ENCODE results near the gene TGM5.
"Not testable (repeated sequence)": the region's sequence is repeated elsewhere in the genome, so short reads cannot be mapped to it uniquely, and the experiment has no call there.

The TGM5 gene

DNA sequence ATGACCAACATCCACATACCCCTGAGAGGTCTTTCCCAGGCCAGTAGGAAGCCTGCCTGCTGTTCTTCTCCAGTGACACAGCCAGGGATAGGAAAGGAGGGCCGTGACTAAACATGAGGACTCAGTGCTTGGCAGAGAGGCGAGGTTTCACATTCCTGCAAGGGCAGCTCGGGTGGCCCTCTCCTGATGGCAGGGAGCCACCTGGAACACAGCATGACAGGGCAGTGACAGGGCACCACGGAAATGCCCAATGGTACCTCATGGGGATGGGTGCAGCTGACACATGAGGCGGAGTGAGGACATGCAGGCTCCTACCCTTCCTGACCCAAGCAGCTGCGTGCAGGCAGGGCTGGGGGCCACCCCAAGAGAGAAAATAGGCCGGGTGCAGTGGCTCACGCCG, 7.4 kb upstream of the TGM5 start:
- no peak for DNase-seq

DNA sequence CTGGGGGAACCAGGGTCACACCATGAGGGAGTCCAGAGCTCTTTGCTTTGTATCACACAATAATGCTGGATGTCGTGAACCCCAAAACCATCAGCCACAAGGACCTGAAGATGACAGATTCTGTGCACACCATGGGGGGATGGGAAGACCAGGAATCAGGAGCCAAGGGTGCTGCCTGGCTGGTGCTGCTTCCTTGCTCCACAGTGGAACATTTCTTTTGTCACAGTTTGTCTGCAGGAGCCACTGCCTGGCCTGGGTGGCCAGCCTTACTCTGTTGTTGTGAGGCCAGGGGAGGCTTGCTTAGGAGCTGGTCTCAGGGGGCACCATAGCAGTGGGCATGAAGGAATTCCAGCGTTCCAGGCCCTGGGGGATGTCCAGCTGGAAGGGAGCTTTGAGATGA, 6.5 kb upstream of the TGM5 start:
- DNase-seq, result no peak

DNA sequence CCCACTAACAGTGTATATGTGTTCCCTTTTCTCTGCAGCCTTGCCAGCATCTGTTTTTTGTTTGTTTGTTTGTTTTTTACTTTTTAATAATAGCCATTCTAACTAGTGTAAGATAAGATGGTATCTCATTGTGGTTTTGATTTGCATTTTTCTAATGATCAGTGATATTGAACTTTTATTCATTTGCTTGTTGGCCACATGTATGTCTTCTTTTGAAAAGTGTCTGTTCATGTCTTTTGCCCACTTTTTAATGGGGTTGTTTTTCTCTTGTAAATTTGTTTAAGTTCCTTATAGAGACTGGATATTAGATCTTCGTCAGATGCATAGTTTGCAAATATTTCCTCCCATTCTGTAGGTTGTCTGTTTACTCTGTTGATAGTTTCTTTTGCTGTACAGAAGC, 5.2 kb upstream of the TGM5 start:
- DNase-seq, result not testable (repeated sequence)

DNA sequence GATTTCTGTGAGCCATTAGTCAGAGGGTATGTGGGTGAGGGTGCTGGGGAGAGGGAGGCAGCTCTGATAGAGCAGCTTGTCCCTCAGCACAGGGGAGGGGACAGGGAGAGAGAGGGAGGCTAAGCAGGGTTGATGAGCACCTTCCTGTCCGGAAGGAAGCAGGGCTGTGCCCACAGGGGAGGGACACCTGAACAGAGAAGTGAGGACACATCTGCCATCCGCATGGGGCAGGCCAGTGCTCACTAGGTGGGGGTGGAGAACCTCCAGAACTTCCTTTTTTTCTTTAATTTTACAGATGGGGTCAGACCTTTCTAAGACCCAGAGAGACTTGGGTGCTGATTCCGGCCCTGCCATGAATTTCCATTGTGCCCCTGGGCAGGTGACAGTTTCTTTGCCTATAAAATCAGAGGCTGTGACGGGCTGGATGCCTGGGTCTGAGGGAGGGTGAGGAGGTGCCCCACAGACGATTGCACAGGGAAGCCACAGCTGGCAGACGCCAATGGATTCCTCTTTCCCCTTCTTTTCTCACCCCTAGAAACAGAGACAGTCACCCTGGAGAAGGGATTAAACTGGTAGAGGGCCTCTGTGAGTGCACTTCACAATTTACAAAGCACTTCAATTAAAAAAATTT, 4.1 kb upstream of the TGM5 start:
- DNase-seq, result no peak

DNA sequence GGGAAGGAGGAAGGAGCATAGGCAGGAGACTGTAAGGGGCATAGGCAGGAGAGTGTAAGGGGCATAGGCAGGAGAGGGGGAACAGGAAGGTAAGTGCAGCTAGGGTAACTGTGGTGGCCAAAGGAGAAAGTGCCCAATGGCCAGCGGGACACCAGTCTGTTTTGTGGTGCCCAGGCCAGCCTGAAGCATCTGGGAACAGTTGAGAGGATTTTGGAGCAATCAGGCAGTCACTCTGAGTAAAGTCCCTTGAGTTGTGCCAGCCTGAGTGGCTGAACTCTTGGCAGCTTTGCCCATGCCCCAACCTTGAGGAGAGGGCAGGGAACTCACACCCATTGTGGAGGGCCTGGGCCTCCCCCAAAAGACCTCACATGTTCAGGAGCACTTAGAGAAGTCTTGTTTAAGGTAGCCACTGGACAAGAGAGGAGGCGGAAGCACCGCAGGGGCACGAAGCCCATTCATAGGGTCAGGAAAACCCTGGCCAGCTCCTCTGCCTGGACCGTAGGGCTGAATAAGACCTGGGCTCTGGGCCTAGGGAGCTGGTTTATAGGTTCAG, 3.5 kb upstream of the TGM5 start:
- DNase-seq, result no peak

DNA sequence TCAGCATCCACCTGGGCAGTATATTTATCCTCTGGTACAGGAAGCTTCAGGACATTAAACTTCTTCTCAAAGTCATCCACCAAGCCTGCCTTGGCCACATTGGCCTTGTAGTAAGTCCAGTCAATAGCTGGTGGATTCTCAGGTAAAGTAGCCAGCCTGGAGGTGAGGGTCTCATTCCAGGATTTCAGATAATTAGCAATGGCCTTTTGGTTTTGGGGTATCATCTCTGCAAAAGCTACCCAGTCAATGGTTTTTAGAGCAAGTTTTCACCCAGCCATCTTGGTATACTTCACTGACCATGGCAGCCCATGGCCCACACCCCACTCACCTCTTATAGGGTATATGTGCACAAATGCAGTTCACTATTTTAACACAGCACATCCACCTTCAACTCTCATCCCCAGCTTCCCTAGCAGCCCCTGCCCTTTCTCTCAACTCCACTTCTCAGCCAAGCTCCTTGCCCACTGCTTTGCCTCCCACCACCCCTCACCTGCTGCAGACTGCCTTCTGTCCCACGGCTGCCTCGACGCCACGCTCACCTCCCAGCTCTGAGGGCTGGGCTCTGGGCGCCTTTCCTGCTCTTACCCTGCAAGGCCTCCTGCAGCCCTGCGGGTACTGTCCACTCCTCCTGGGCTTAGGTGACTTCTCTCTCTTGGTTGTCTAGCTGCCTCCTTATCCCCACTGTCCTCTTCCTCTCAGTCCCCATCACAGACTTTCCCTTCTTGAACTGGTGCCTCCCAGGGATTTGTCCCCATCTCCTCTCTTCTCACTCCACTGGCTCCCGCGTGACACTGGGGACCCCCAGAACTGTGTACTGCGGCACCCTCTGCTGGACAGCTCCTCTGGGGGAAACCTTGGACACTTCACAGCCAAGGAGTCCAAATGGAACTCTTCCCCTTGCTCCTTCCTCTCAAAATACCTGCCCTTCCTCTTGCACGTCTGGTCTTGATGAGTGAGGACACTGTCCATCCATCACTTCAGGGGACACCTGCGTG, 1.7 kb upstream of the TGM5 start:
- DNase-seq, result no peak

DNA sequence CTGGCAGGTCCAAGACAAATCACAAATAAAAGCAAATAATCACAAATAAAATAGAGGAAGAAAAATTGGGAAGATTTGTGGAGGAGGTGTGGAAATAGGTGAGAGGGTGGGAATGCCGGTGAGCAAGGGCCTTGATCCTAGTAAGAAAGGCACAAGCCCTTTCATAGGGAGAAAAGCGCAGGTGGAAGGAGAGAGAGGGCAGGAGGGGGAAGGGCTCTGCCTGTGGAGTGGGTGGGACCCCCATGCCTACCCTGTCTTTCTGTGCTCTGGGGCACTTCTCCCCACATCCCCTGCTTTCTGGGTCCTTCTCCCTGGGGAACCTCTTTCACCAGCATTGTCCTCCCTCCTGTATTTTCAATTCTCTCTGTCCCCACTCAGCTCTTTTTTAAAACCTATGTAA, 711 bp upstream of the TGM5 start:
- no peak for DNase-seq

DNA sequence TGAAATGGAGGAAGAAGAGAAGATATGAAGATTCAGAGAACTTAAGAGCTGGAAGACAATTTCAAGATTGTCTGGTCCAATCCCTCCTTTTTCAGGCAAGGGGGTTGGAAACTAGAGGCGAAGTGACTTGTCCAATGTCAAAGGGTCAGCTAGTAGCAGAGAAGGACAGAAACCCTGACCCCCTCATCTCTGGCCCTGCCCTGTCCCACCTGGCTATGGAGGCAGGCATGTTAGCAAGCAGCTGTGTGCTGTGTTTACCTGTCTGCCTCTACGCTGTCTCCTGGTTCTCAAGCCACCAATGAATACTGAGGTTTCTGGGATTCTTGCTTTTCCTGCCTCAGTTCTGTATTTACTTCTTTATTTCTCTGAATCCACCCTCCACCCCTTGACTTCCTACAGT, 342 bp downstream of the TGM5 start:
- no peak for DNase-seq

DNA sequence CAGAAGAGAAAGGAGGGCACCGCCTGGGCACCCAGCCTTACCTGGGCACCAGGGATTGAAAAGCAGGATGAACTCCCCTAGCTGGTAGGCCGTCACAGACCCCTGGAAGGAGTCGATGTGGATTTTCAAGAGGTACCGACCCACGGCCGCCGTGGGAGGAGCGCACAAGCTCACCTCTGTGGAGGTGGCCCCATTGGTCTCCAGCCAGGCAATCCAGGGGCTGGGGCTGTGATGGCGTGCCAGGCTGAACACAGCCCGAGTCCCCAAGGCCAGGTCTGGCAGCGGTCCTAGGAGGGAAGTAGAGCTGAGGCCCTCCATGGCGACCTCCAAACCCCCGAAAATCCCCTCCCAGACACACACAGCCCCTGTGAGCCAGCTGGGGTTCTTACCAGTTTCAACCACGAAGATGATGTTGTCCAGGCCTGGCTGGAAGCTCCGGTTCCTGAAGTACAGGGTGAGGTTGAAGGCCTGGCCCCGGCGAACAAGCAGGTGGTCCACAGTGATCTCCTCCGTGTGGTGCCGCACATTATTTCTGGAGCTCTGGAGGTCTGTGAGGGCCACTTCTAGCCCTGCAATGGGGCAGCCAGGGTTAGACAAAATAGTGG, 6.6 kb downstream of the TGM5 start:
- DNase-seq, result no peak

DNA sequence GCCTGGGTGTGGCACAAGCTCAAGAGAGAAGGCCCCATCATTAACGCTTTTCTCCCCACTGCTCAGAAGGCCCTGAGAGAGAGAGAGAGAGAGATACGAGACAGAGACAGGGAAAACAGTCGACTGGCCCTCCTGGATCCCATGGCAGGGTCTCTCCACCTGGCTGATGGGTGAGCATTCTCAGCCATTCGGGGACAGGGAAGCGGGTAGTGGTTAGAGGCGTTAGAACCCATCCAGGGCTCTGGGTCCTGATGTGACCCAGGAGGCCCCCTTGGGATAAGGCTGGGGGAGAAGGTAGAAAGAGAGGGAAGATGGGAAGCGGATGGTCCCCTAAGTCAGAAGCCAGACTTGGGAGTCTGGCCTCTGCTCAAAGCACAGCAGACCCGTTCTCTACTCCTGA, 7.9 kb downstream of the TGM5 start:
- DNase-seq, result no peak

DNA sequence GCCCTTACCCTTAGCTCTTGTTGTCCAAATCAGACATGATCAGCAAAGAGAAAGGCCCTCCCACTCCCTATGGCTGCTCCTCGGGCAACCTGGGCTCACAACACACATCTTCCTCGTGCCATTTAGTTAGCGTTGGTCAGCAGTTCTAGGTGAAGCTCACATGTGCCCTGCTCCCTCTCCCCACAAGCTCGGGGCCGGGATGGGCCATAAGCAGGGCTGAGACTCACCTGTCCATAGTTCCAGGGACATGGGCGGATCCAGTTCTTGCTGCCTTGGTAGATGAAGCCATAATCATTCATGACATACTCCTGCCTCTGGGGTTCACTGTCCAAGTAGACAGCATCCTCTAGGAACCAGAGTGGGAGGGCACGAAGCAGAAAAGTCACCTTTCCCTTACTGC, 10.4 kb downstream of the TGM5 start:
- DNase-seq, result no peak

DNA sequence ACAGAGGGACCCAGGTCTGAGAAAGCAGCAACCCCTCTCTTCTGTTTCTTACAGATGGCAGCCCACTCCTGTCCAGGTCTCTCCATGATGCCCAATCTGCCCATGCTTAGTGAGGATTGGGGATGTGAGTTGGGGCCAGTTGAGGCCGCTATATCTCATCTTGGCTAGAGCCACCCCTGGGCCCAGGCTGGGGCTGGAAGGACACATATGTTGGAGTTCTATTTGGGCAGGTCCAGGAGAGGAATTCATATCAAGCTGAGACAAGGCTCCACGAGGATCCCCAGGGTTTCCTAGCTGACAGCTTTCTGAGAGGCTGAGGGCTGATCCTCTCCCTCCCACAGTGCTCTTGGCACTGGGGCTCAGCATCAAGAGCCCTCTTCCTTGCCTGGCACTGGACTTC, 11.4 kb downstream of the TGM5 start:
- DNase-seq, result no peak

DNA sequence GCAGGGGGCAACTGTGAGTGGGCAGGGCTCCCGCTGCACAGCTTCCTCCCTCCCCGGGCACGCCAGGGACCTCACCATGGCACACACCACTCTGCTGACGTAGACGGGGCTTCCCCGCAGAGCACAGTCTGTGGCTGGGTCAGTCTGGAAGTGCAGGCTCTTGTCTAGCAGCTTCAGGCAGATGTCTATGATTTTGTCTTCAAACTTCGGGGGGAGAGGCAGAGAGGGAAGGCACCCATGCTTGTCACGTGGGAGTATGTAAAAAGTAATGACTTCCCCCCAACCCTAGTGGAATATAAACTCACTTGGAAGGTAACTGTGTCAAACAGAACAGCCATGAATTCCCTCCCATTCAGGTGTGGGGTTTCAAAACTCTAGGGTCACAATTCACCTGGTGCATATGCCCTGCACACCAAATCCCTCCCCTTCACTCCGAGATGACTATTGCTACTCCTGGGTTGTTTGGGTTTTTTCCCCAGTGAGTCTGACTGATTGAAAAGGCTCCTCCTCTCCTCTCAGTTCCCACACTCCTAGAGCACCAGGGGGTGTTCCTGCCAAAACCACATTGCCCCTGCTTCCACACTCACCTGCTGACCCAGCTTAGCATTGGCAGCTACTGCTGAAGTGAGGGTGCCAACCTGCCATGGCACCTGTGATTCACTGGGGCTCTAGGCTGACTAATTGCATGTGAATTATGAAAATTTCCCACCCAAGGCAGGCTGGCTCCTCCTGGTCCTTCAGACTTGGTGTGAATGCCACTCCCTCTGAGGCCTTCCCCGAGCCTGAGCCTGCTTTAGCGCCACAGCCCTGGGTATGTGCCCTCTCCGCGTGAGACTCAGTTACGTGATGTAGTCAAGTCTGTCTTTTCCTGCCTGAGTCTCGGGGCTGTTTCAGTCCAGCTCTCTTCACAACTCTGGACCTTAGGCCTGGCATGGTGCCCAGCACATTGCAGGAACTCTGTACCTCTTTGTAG, 13.0 kb downstream of the TGM5 start:
- DNase-seq, result peak; percentile 54

DNA sequence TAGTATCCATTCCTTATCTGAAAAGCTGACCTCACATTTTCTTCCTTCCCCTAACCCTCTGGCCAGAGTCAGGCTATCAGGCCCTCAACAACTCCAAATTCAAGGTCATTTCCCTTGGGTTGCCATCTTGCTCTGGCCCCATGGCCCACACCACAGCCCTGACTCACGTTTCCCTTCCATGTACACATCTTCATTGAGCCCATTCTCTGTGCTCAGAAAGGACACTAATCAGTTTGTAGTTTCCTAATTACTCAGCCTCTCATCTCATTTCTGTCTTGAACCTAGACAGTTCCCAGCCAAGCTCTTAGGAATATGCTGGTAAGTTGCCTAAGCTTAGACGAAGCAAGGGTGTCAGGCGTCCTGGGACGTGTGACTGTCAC, 14.9 kb downstream of the TGM5 start:
- peak; percentile 79 for DNase-seq

DNA sequence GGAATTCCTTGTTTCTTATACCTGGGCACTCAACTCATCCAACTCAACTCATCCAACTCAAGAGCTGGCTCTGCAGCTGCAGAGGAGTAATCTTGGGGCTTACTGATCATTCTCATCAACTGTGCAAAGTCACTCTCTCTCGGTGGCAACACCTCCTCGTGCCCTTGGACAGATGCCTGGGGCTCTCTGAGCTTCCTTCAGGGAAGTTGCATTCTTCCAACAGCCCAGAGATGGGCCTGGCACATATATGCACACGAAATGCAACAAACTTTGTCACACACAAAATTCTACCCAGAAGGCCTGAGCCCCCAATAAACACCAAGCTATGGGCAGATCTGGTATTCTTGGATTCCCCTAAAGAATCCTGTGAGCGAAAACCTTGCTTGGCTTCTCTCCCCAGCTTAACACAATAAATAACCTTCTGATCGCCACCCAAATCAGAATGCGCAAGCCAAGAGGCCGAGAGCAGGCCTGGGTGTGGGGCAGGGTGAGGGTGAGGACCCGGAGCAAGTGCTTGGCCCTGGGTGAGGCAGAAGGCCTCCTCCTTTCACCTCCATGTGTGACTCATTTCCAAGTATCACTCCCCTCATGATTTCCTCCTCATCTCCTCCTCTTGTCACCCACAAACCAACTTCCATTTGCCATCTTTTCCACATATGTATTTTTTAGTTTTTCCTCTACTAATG, 15.4 kb downstream of the TGM5 start:
- DNase-seq, result peak; percentile 67

DNA sequence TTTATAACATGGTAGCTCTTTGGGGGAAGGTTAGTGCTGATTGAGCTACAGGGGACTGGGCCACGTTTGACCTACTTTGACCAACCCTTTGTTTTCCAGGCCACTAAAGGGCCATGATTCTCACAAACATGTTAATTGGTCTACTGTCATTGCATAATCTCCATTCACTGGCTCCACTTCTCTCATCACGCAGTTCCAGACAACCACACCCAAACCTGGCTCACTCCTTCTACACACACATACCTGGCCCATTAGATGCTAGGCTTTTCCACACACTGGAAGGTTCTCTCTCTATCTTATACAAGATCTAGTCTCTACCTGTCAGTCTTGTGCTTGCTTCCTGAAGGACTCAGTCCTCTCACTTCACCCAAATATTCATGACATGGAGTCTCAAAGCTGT, 15.9 kb downstream of the TGM5 start:
- DNase-seq, result no peak

DNA sequence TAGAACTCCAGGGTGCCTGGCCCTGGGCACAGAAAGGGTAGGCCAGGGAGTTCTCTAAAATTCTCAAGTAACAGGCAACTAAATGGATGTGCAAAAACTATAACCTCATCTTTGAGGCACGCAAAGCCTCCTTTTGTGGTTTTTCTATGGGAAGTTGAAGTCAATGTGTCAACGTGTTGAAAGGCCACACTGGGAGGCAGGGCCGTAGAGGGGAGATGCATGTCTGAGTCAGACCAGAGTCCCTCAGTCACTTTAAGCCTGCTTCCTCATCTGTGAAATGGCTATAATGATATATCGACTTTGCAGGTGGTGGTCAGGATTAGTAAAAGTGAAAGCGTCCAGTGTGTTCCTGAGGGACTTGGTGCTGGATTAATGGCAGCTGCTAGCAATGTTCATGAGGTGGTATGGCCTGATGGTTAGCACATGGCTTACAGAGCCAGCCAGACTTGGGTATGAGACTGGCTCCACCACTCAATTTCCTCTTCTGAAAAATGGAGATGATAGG, 17.0 kb downstream of the TGM5 start:
- DNase-seq, result peak; percentile 79

DNA sequence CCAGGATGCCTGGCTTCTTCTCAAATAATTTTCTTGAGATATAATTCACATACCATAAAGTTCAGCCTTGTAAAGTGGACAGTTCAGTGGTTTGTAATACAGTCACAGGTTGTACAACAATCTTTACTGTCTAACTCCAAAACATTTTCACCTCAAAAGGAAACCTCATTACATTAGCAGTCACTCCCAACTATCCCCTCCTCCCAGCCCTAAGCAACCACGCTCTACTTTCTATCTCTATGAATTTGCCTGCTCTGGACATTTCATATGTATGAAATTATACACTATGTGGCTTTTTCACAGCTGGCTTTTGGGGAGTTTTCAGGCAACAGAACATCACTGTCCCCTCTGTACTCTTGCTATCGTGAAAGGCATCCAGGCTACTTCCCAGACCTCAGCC, 17.5 kb downstream of the TGM5 start:
- peak; percentile 20 for DNase-seq

DNA sequence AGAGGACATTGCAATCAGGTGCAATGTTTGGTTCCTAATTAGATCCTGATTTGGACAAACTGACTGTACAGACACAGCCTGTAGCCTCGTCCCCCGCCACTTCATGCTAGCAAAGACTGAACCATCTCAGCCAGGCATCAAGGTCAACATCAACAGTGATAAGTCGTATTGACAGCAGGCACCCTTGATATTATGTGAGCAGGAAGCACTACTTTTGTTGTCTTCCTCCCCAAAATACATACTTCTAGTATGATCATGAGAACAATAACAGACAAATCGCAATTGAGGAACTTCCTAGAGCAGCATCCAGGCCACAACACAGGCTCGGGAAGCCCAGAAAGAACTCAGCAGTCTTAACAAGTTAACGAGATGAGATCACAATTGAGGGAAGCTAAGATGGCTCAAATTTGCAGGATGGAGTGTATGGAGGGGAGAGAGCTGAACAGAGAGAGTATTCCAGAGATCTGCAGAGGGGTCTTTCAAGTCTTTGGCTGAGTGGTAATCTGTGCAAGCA, 20.4 kb downstream of the TGM5 start:
- DNase-seq, result no peak

DNA sequence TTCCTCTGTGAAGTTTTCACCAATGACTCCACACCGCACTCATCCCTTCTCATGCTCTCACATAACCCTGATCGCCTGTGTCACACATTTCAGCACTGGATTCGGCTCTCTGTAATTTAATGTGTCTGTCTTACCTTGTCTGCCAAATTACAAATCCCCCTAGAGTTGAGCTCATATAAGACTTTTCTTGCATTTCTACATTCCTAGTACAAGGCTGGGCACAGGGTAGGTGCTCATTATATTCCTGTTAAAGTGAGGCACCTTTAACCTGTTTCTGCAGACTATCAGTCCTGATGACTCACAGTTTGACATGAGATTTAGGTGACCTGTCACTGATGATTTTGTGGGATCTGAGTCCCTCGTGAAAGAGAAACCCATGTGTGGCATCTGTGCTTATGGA, 22.6 kb downstream of the TGM5 start:
- no peak for DNase-seq

DNA sequence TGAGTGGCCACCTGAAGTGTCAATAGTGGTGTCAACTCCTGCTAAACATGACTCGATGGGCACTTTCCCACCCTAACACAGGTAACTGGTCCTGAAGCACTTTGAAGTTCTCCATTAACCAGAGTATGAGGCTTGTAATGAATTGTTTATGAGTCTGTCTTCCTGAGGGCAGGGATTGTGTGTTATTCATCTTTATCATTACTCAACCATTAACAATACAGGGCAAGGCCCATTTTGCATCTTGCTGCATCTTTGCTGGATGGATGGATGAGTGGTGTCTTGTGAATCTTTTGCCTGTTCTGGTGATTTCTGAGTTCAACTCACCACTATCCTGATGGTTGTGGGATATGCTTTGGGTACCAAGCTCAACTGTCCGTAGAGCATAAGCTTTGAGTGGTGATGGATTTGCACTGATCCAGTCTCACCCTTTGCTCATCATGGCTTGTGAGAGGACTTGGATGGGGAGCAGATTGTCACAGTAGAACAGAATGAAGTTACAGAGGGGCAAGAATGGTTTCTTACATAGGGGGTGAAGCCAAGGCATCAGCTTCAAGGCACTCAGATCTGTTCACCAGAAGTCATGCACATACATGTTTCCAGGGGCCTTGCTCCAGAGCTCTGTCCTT, 23.6 kb downstream of the TGM5 start:
- DNase-seq, result no peak

Measured in activated CD4-positive, alpha-beta T cell treated with anti-CD3 and anti-CD28 coated beads, Interleukin-2, amount 50 U/mL, for 16 hours (primary cell).